COLO668 (cell line): Measurements from ENCODE around the gene RUFY1.
"Not testable (repeated sequence)": the region's sequence is repeated elsewhere in the genome, so short reads cannot be mapped to it uniquely, and the experiment has no call there.

Experiments
- DNase-seq: peaks from one replicate; lab custom pipeline; 2025; ENCODE audit not compliant: unreplicated experiment; lab: John Stamatoyannopoulos, UW

The RUFY1 gene

DNA sequence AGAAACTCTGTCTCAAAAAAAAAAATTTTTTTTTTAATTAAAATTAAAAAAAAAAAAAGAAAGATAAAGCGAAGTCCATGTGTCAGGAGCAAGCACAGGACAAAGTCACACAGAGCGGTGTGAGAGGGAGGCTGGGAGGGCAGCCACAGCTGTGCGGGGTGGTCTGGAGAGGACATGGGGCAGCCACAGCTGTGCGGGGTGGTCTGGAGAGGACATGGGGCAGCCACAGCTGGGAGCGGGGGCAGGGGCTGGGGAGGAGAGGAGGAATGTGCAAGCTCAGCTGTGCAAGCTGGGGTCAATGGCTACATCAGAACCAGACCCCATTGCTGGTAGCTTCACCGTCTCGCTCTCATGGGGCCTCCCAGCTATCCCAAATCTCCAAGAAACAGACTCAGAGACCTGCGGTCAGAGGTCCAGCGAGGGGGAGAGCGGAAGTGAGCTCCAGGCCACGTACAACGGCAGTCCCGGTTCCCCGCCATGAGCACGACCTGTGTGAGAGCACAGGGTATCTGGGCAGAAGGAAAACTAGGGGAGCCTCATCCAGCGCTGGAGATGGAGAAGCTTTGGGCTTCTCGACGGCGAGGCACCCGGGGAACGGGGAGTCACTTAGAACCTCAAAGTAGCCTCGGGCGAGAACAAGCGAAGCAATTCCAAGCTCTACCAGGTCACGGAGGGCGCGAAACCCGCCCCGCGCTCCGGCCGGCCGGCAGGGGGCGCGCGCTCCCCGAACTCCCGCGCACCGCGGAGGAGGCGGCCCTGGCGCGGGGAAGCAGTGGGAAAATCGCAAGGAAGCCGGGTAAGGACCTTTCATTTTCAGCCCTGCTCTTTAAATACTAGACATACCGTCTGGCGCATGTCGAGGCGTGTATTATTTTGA, 107.2 kb downstream of the RUFY1 start:
- not testable (repeated sequence) for DNase-seq

DNA sequence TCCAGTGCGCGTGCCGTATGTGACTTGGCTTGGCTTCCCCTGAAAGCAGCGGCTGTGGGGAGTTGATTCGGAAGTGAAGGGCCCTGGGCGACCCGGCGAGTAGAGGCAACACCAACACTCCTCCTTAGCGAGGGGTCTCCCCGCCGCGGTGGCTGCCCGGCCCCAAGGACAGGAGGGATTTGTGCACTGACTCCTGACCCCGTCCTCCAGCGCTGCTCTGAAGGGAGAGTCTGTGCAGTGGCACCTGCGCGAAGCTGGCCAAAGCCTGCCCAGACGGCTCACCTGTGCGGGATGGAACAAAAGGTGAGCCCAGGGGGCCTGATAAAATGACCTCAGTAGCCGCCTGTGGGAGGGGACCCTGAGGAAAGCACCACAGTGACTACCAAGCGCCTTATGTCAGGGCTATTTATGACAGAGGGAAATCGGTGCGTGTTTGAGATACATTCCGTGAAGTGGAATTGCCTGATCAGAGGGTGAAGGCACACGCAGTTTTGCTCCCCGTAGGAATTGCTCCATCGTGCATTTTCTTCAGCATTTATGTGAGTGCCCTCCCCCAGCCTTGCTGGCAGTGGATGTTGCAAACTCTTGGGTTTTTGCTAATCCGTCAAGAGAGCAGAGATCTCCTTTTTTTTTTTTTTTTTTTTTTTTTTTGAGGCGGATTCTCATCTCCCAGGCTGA, 108.0 kb downstream of the RUFY1 start:
- peak; percentile 5 for DNase-seq
